Stimulated activated CD4-positive, alpha-beta T cell treated with anti-CD3 and anti-CD28 coated beads, TNF-alpha, amount 100 ng/mL, for 24 hours (primary cell): ENCODE data around the gene C1QTNF4.
"Not testable (repeated sequence)": the region's sequence is repeated elsewhere in the genome, so short reads cannot be mapped to it uniquely, and the experiment has no call there.

Experiments used
- DNase-seq, 3 experiments: peaks; one replicate each; pipeline ENCODE4 v3.0.0-alpha.2; 2020; ENCODE audit warnings: low read depth in 3 of 3

C1QTNF4 gene

GRCh38 chr11:47565340-47566148 is 28.7 kb downstream of the C1QTNF4 start, which contains the start of gene PTPMT1:
TSS of gene PTPMT1 (plus strand) at chr11:47565599. CDS start at chr11:47565623, 24 bp downstream.
- peak in 2 of 3 experiments; percentile 51 to 71 for DNase-seq

DNA sequence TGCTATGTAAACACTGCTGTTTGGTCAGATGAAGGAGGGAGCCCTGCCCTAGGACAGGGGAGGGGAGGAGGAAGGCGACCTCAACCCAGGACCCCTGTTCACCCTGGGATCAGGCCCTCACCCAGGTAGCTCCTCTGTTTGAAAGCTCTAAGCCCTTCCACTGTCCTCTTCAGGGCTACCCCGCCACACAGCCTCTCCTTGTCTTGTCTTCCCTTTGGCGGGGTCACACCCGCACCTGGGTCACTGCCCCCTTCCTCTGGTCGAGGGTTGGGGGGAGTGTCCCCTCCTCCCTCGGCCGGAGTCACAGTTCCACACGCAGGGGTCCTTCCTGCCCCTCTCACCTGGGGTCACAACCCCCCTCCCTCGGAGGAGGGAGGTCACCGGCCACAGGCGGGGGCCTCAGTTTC is 29.3 kb downstream of the C1QTNF4 start:
- no peak for DNase-seq

GRCh38 chr11:47564366-47564765 is 29.8 kb downstream of the C1QTNF4 start:
- not testable (repeated sequence) for DNase-seq

GRCh38 chr11:47562393-47562792 is 31.8 kb downstream of the C1QTNF4 start:
- not testable (repeated sequence) for DNase-seq

DNA sequence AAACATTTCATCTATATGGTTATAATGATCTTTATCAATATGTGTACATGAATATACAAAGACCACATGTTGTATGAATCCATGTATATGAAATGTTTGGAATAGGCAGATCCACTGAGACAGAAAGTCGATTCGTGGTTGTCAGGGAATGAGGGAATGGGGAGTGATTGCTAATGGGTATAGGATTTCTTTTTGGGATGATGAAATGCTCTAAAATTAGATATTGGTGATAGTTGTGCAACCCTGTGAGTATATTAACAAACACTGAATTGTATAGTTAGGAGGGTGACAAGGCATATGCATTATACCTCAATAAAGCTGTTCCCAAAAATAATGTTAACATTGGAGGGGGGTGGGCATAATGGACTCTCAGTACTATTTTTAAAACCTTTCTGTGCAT is 33.8 kb downstream of the C1QTNF4 start:
- no peak for DNase-seq

- DNase-seq = no peak
These were observed 35.5 kb downstream of the C1QTNF4 start for GRCh38 chr11:47558695-47559094.

- not testable (repeated sequence) for DNase-seq
These were observed 37.2 kb downstream of the C1QTNF4 start for GRCh38 chr11:47557004-47557403.

GRCh38 chr11:47553406-47553743 is 40.8 kb downstream of the C1QTNF4 start:
- no peak for DNase-seq

DNA sequence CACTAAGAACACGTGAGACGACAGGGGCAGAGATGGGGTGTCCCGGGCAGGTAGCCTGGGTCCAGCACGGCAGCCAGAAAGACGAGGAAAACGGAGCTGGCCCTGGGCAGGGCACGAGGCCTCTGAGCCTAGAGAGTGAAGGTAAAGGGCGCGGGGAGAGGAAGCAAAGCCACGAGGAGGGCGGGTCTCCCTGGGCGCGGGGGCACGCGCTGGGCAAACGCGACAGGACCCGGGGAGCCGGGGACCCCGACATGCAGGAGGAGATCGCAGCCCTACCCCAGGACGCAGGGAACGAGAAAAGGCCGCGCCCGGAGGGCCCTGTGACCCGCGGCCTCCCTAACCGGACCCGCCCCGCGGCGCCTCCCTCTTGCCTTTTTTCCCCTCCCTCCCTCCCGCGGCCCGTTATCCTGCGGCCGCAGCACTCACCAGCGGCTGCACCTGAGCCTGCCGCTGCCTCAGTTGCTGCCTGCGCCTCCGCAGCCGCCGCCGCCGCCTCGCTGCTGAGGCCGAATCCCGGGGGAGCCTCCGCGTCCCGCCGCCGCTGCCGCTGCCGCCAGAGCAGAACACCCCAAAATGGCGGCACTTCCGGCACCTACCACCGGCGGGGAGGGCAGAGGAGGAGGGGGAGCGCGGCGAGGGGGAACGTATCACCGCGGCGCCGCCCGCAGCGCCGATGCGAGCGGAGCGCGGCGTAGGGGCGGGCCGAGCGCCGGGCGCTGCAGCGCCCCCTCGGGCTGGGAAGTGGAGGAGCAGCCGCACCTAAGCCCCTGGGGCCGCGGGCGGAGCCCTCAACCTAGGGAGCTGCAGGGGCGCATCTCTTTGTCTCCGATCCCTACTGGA is 41.4 kb downstream of the C1QTNF4 start, which contains the start of gene CELF1:
Gene CELF1 (minus strand): TSS at position 567 of the 840 bp plus-strand sequence. CDS start 53,609 bp downstream, outside the sequence.
- DNase-seq = peak; percentile 86 to 92 (median 88)

- no peak for DNase-seq
These were observed 42.1 kb downstream of the C1QTNF4 start for GRCh38 chr11:47552056-47552565.

DNA sequence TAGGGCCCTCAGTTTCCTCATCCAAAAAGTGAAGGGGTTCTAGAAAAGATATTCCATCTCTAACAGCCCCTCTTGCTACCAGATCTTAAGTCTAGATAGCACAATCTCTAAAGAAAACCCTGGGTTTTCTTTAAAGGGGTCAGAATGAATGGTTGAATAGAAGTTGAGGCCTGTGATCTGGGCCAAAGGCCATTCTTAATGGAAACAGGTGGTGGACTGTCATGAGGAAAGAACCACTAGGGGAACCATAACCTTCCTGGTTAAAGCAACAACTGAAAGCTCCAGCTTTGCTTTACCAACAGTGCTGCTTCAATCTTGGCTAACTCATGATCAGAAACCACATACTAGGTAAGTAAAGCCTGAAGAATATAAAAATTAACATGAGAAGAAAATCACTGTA is 43.1 kb downstream of the C1QTNF4 start:
- DNase-seq = no peak

GRCh38 chr11:47550288-47551047 is 43.7 kb downstream of the C1QTNF4 start:
- no peak for DNase-seq

- not testable (repeated sequence) for DNase-seq
These were observed 47.9 kb downstream of the C1QTNF4 start for GRCh38 chr11:47546274-47546673.

DNA sequence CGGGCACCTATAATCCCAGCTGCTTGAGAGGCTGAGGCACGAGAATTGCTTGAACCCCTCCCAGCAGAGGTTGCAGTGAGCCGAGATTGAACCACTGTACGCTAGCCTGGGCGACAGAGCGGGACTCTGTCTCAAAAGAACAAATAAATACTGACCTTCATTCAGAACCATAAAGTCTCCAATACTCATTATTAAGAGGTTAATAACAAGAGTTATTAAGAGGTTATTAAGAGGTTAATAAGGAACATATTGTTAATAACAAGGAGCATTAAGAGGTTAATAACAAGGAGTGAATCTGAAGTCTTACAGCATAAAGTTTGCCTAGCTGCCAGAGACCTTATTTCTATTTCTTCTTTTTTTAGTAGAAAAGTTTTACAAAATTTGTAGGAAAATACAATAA is 48.9 kb downstream of the C1QTNF4 start:
- no peak for DNase-seq

DNA sequence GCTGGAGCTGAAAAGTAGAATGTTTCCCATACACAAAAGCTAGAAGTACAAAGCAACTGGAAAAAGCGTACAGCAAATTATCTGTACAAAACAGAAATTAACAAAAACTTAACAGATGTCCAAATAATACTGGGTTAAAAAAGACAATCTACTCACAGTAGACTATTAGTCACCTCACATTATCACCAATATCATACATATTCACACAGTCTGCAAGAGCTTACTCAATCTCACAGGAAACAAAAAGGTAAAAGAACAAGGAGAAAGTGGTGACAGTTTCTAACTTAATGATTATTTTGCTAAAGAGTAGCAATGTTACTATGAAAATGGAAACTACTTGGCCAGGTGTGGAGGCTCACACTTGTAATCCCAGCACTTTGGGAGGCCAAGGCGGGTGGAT is 53.1 kb downstream of the C1QTNF4 start:
- no peak for DNase-seq

DNA sequence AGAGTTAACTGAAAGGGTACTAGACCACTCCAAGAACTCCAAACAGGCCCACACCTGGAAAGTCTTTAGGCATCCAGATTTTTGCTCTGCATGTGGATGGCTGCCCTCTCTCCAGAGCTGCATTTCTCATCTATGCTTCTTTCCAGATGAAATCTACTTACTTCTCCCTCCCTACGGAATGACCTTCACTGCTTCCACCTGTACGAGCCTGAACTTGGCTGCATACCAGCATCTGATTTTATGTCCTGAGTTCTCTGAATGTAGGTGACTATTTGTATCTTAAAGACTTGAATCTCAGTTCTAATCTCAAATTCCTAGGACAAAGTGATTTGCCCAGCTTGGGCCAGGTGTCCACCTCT is 54.6 kb downstream of the C1QTNF4 start:
- DNase-seq = no peak
